Caco-2 (cell line): ENCODE measurements around the gene HOXB9. TPM values are rescaled to one million over a fixed set of nuclear protein-coding genes. Genes with fewer than 3 reads are reported as not detected.

Experiments
- BruUV-seq: library from RNA; stranded (reverse); fragments of 400-500 nt; replicated peaks from 2 replicates; lab custom pipeline; 2021; lab: Mats Ljungman, UMichigan
- CTCF ChIA-PET: fragments of 300-600 bp; sonication (Branson Sonifier 250); formaldehyde crosslinking; loops from one replicate; lab custom pipeline; 2022; ENCODE audit warnings: antibody characterized with exemption; lab: Charles Lee
- POLR2A ChIA-PET: fragments of 300-600 bp; sonication (Branson Sonifier 250); formaldehyde crosslinking; loops from one replicate; lab custom pipeline; 2022; ENCODE audit warnings: antibody characterized with exemption; lab: Charles Lee
- DNase-seq, 2 experiments: peaks; one replicate each; pipeline versions ENCODE4 v3.0.0 to v3.0.0-alpha.2; 2020 to 2022
- H3K27me3 ChIP-seq: replicated peaks from 2 replicates; pipeline ENCODE4 v1.6.0; 2011; ENCODE audit warnings: low read length; ENCODE audit not compliant: control insufficient read depth, insufficient read depth
- H3K36me3 ChIP-seq: 2 replicates; pipeline ENCODE4 v1.5.1; 2011; ENCODE audit warnings: low read length; ENCODE audit not compliant: control insufficient read depth, insufficient read depth
- H3K4me1 ChIP-seq: fragments of 250-450 bp; sonication (Bioruptor Pico); 2 replicates; pipeline ENCODE4 v1.5.1; 2020; ENCODE audit warnings: mild to moderate bottlenecking
- H3K4me3 ChIP-seq: 2 replicates; pipeline ENCODE4 v1.5.1; 2011; ENCODE audit warnings: low read depth, mild to moderate bottlenecking, control low read depth, low read length
- H3K9me3 ChIP-seq: fragments of 250-450 bp; sonication (Bioruptor Pico); 2 replicates; pipeline ENCODE4 v1.5.1; 2020; ENCODE audit warnings: mild to moderate bottlenecking, moderate library complexity
- H3K27ac Mint-ChIP-seq: one replicate; pipeline ENCODE4 v1.8.0; 2022; ENCODE audit warnings: mixed read lengths; ENCODE audit not compliant: unreplicated experiment
- H3K27me3 Mint-ChIP-seq: one replicate; pipeline ENCODE4 v1.8.0; 2022; ENCODE audit warnings: mixed read lengths; ENCODE audit not compliant: insufficient read depth, unreplicated experiment
- H3K36me3 Mint-ChIP-seq: one replicate; pipeline ENCODE4 v1.8.0; 2022; ENCODE audit warnings: mild to moderate bottlenecking, mixed read lengths; ENCODE audit not compliant: insufficient read depth, unreplicated experiment
- H3K4me1 Mint-ChIP-seq: one replicate; pipeline ENCODE4 v1.8.0; 2022; ENCODE audit warnings: low read depth, mixed read lengths; ENCODE audit not compliant: unreplicated experiment
- H3K4me3 Mint-ChIP-seq: one replicate; pipeline ENCODE4 v1.8.0; 2022; ENCODE audit warnings: mild to moderate bottlenecking, moderate library complexity, mixed read lengths; ENCODE audit not compliant: unreplicated experiment
- H3K9me3 Mint-ChIP-seq: one replicate; pipeline ENCODE4 v1.8.0; 2022; ENCODE audit warnings: mixed read lengths; ENCODE audit not compliant: unreplicated experiment
- CTCF ChIP-seq, 2 experiments: fragments of 200-600 bp in 1 of 2; IDR thresholded peaks; 1 replicate in 1 of 2; 2 replicates in 1 of 2; pipeline versions ENCODE4 v1.5.1 to v1.8.0; 2011 to 2022; ENCODE audit warnings: antibody characterized with exemption in 1 of 2, control low read depth in 1 of 2, inconsistent platforms in 1 of 2, low read depth in 1 of 2, low read length in 1 of 2, mild to moderate bottlenecking in 1 of 2, moderate library complexity in 1 of 2; ENCODE audit not compliant: insufficient read depth in 1 of 2, severe bottlenecking in 1 of 2, unreplicated experiment in 1 of 2
- intact Hi-C: fragments of 100-400 bp; cut with micrococcal nuclease; formaldehyde crosslinking; loops from one replicate; pipeline ENCODE4 v1.10.0; 2022; ENCODE audit not compliant: unreplicated experiment
- total RNA-seq: library from RNA; stranded (reverse); gene quantifications from 2 replicates; pipeline ENCODE4 v1.2.3, GENCODE V29; 2022

The HOXB9 gene
- total RNA-seq, 1 experiment from 2014 or later, result 4.5 TPM

GRCh38 chr17:48615963-48616716, 10.0 kb downstream of the HOXB9 start:
- no peak for TF ChIP-seq CTCF (IDR thresholded peaks at IDR 0.05; ENCODE audit: insufficient read depth in 1 of 2, low read depth in 1 of 2, low read length in 1 of 2, severe bottlenecking in 1 of 2, unreplicated experiment in 1 of 2)
- Mint-ChIP-seq H3K4me1 (peaks cover 49% of the 10 kb centered on the region), H3K27me3 (peaks cover 62% of the 10 kb centered on the region), H3K9me3 (no peaks in the 10 kb centered on the region), H3K27ac (no peak overlapping the region), H3K36me3 (peaks cover 8% of the 10 kb centered on the region), H3K4me3 (no peak overlapping the region)
- Histone ChIP-seq H3K4me1 (peaks cover 4% of the 10 kb centered on the region), H3K27me3 (peaks cover 18% of the 10 kb centered on the region), H3K4me3 (no peak overlapping the region), H3K9me3 (no peaks in the 10 kb centered on the region), H3K36me3 (no peaks in the 10 kb centered on the region)
- CTCF ChIA-PET, result interaction anchor here (0.6 to 1.5 kb wide), 6 partner anchors 9 to 436 kb away, joined by 3 to 16 read pairs (median 3); partner anchors contain the start of gene HOXB6
- intact Hi-C loops, result no loop called here
- POLR2A ChIA-PET, result interaction anchor here (0.6 kb wide), 1 partner anchor 10 kb away, joined by 3 read pairs; the partner anchor contains the start of gene HOXB9
- BruUV-seq, result no TSS peak
- DNase-seq, result no peak

- intact Hi-C loops, result no loop called here
- Mint-ChIP-seq H3K27me3 (peaks cover 57% of the 10 kb centered on the region), H3K36me3 (peaks cover 16% of the 10 kb centered on the region), H3K4me3 (peak within 1 kb of the TSS; percentile 86), H3K4me1 (peaks cover 50% of the 10 kb centered on the region), H3K9me3 (no peaks in the 10 kb centered on the region), H3K27ac (no peak within 1 kb of the TSS)
- H3K4me1 ChIP-seq, result peaks cover 4% of the 10 kb centered on the region
- no peak for DNase-seq
- TF ChIP-seq CTCF (IDR thresholded peaks at IDR 0.05; ENCODE audit: insufficient read depth in 1 of 2, low read depth in 1 of 2, low read length in 1 of 2, severe bottlenecking in 1 of 2, unreplicated experiment in 1 of 2), result no peak
- H3K27me3 ChIP-seq, result peaks cover 15% of the 10 kb centered on the region
- H3K9me3 ChIP-seq, result no peaks in the 10 kb centered on the region
- ChIA-PET CTCF (interaction anchor here (0.6 to 1.5 kb wide), 6 partner anchors 10 to 550 kb away, joined by 3 to 16 read pairs (median 3); no protein-coding TSS in a partner anchor), POLR2A (interaction anchor here (0.6 kb wide), 1 partner anchor 276 kb away, joined by 6 read pairs; no protein-coding TSS in a partner anchor)
- BruUV-seq, result no TSS peak
- peak within 1 kb of the TSS; percentile 6; the same call in 1 of the 2 replicates for H3K4me3 ChIP-seq
- H3K36me3 ChIP-seq, result no peaks in the 10 kb centered on the region
These were observed 10.9 kb downstream of the HOXB9 start, which contains the start of gene HOXB8 for GRCh38 chr17:48615047-48615962. TSS of gene HOXB8 (minus strand) at chr17:48615292. CDS start at chr17:48614704, 588 bp downstream.
